OCI-LY7 (cell line): ENCODE data around the gene PTHLH. TPM values are rescaled to one million over a fixed set of nuclear protein-coding genes. Genes with fewer than 3 reads are reported as not detected.

Experiments
- BruUV-seq: library from RNA; stranded (reverse); fragments of 400-500 nt; replicated peaks from 2 replicates; lab custom pipeline; 2021; lab: Mats Ljungman, UMichigan
- CTCF ChIA-PET: fragments of 300-600 bp; sonication (Branson Sonifier 250); formaldehyde crosslinking; loops from one replicate; lab custom pipeline; 2022; ENCODE audit warnings: antibody characterized with exemption; ENCODE audit not compliant: unreplicated experiment; lab: Charles Lee
- POLR2A ChIA-PET: fragments of 300-600 bp; sonication (Branson Sonifier 250); formaldehyde crosslinking; loops from one replicate; lab custom pipeline; 2022; ENCODE audit warnings: antibody characterized with exemption; lab: Charles Lee
- DNase-seq: peaks from one replicate; pipeline ENCODE4 v3.0.0-alpha.2; 2015; ENCODE audit warnings: low spot score
- H2AFZ ChIP-seq: fragments of 200-600 bp; sonication (generic), shearing (Covaris generic); 2 replicates; pipeline ENCODE4 v1.6.1; 2014; ENCODE audit warnings: mild to moderate bottlenecking, antibody characterized with exemption, low read length, moderate library complexity
- H3K27ac ChIP-seq: fragments of 200-600 bp; sonication (generic); 2 replicates; pipeline ENCODE4 v1.5.1; 2014; ENCODE audit warnings: mixed run types, low read depth, mild to moderate bottlenecking, moderate library complexity, low read length, inconsistent platforms; ENCODE audit not compliant: poor library complexity, severe bottlenecking
- H3K36me3 ChIP-seq: fragments of 200-600 bp; sonication (generic); 2 replicates; pipeline ENCODE4 v1.6.1; 2014; ENCODE audit warnings: mild to moderate bottlenecking, antibody characterized with exemption, low read length, moderate library complexity, mixed read lengths; ENCODE audit not compliant: insufficient read depth
- H3K4me1 ChIP-seq: fragments of 200-600 bp; sonication (generic); 2 replicates; pipeline ENCODE4 v1.5.1; 2014; ENCODE audit warnings: mild to moderate bottlenecking, low read length; ENCODE audit not compliant: insufficient read depth, poor library complexity, severe bottlenecking
- H3K4me2 ChIP-seq: fragments of 200-600 bp; sonication (generic); 2 replicates; pipeline ENCODE4 v1.6.1; 2014; ENCODE audit warnings: mild to moderate bottlenecking, low read length
- H3K4me3 ChIP-seq: fragments of 200-600 bp; sonication (generic); 2 replicates; pipeline ENCODE4 v1.5.1; 2014; ENCODE audit warnings: mild to moderate bottlenecking, low read depth, low read length; ENCODE audit not compliant: poor library complexity, severe bottlenecking
- H3K79me2 ChIP-seq: fragments of 200-600 bp; sonication (generic); 2 replicates; pipeline ENCODE4 v1.6.1; 2016; ENCODE audit warnings: low read depth, mild to moderate bottlenecking, low read length, moderate library complexity, mixed read lengths; ENCODE audit not compliant: insufficient read depth
- H3K9me2 ChIP-seq: fragments of 200-600 bp; sonication (generic); 2 replicates; pipeline ENCODE4 v1.6.1; 2016; ENCODE audit warnings: mild to moderate bottlenecking, low read length, mixed read lengths; ENCODE audit not compliant: insufficient read depth
- H3K9me3 ChIP-seq: fragments of 200-600 bp; sonication (generic); 2 replicates; pipeline ENCODE4 v1.6.1; 2014; ENCODE audit warnings: mild to moderate bottlenecking, mixed run types, low read length, mixed read lengths
- H4K20me1 ChIP-seq: fragments of 200-600 bp; sonication (generic); 2 replicates; pipeline ENCODE4 v1.6.1; 2014; ENCODE audit warnings: mild to moderate bottlenecking, antibody characterized with exemption, low read length, moderate library complexity, mixed read lengths; ENCODE audit not compliant: insufficient read depth
- CTCF ChIP-seq: fragments of 200-600 bp; sonication (generic); conservative IDR thresholded peaks from 2 replicates; pipeline ENCODE4 v1.5.1; 2014; ENCODE audit warnings: mild to moderate bottlenecking, antibody characterized with exemption, low read length, moderate library complexity, mixed read lengths
- EZH2phosphoT487 ChIP-seq: fragments of 200-600 bp; sonication (generic); IDR thresholded peaks from 2 replicates; pipeline ENCODE4 v1.6.1; 2018; ENCODE audit warnings: low read depth, borderline replicate concordance, mild to moderate bottlenecking, mixed run types, antibody characterized with exemption, low read length, moderate library complexity, mixed read lengths
- intact Hi-C: fragments of 100-400 bp; cut with micrococcal nuclease; formaldehyde crosslinking; loops from one replicate; pipeline ENCODE4 v1.10.0; 2022; ENCODE audit not compliant: unreplicated experiment
- small RNA-seq: library from RNA; depleted of rRNA; stranded (forward); fragments of <200 nt; gene quantifications from one replicate; pipeline ENCODE3, GENCODE V24; 2014
- total RNA-seq, 2 experiments: library from RNA; depleted of rRNA in 1 of 2; stranded (reverse); fragments of >200 nt in 1 of 2; shearing (Covaris generic) in 1 of 2; gene quantifications; 2 replicates each; pipeline ENCODE4 v1.2.3, GENCODE V29; 2014 to 2022

PTHLH gene
- total RNA-seq, 2 experiments from 2014 or later: not detected

GRCh38 chr12:27913999-27914614, 58.4 kb downstream of the PTHLH start:
- DNase-seq: no peak
- H3K4me3 ChIP-seq: no peak overlapping the region
- ChIA-PET CTCF (no interaction called here), POLR2A (interaction anchor here (0.6 kb wide), 1 partner anchor 36 kb away, joined by 3 read pairs; no protein-coding TSS in a partner anchor)
- H3K9me2 ChIP-seq: no peaks in the 10 kb centered on the region
- no peak overlapping the region for H2AFZ ChIP-seq
- H3K4me2 ChIP-seq: no peak overlapping the region
- intact Hi-C loops: no loop called here
- no peaks in the 10 kb centered on the region for H3K9me3 ChIP-seq
- no peaks in the 10 kb centered on the region for H3K4me1 ChIP-seq
- H3K27ac ChIP-seq: no peak overlapping the region
- no peaks in the 10 kb centered on the region for H3K36me3 ChIP-seq
- BruUV-seq: no TSS peak
- H3K79me2 ChIP-seq: no peaks in the 10 kb centered on the region
- TF ChIP-seq CTCF: no peak
- TF ChIP-seq EZH2phosphoT487: no peak
- H4K20me1 ChIP-seq: no peaks in the 10 kb centered on the region

GRCh38 chr12:27911397-27911796, 61.1 kb downstream of the PTHLH start:
- no peak overlapping the region for H3K4me2 ChIP-seq
- H3K27ac ChIP-seq: no peak overlapping the region
- no peaks in the 10 kb centered on the region for H3K79me2 ChIP-seq
- no peak for DNase-seq
- H3K4me1 ChIP-seq: no peaks in the 10 kb centered on the region
- no peaks in the 10 kb centered on the region for H3K36me3 ChIP-seq
- no peaks in the 10 kb centered on the region for H3K9me3 ChIP-seq
- intact Hi-C loops: no loop called here
- ChIA-PET POLR2A (no interaction called here), CTCF (no interaction called here)
- no peak overlapping the region for H2AFZ ChIP-seq
- H3K9me2 ChIP-seq: no peaks in the 10 kb centered on the region
- no TSS peak for BruUV-seq
- no peak overlapping the region for H3K4me3 ChIP-seq
- H4K20me1 ChIP-seq: no peaks in the 10 kb centered on the region
- TF ChIP-seq CTCF (no peak), EZH2phosphoT487 (no peak)

Small RNA genes lying within 50 kb of the gene (small RNA-seq; reads per million reads assigned to genes)
- gene AC008011.1: not detected

Other genes starting within 250 kb of the PTHLH start
- gene KLHL42, start 192.5 kb downstream of the PTHLH start, total RNA-seq (2014; rRNA removed; shearing (Covaris generic)): 19.5 and 24.2 TPM in 2 replicates
- 20.9 and 25.2 TPM in 2 replicates for gene KLHL42, start 192.5 kb downstream of the PTHLH start, total RNA-seq (2022)
- gene MANSC4, start 192.5 kb downstream of the PTHLH start, total RNA-seq (2014; rRNA removed; shearing (Covaris generic)): not detected in 2 replicates
- gene MANSC4, start 192.5 kb downstream of the PTHLH start, total RNA-seq (2022): not detected in 2 replicates
- gene CCDC91, start 217.7 kb upstream of the PTHLH start, total RNA-seq (2014; rRNA removed; shearing (Covaris generic)): 15.8 and 17.7 TPM in 2 replicates
- gene CCDC91, start 217.7 kb upstream of the PTHLH start, total RNA-seq (2022): 23.8 and 26.2 TPM in 2 replicates